ENCODE results near the gene FLRT1.
"Not testable (repeated sequence)": the region's sequence is repeated elsewhere in the genome, so short reads cannot be mapped to it uniquely, and the experiment has no call there.

Gene FLRT1

DNA sequence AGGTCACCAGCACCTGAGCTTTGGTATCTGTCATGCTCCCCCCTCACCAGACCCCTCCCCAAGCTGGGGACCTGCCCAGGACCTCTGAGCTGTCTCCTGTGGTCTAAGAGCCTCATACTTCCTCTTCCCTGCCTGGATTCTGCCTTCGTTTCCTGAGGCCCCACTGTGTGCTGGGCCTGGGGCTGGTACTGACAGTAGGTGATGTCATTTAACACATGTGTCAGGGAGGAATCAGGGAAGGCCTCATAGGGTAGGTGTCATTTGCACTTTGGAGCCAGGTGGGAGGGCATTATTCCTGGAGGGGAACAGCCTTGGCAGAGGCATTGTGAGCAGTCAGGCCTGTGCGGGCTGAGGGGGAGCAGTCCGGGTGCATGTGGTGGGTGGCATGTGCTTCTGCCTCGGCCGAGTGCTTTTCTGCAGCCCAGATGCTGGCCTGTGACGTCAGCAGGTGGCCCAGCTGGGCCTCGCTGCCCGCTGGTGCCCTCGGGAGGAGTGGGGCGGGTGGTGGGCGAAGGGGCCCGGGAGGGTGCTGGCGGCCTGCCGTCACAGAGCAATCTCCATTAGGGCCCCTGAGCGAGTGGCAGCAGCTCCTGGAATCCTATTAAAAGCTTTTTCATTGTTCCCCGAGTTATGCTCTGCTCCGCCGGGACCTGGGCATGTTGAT, 9.1 kb downstream of the FLRT1 start:
- Histone ChIP-seq H3K9me3 (no peaks in the 10 kb centered on the region), H3K27me3 (no peaks in the 10 kb centered on the region), H3K4me1 (no peaks in the 10 kb centered on the region), H3K36me3 (no peaks in the 10 kb centered on the region), H3K4me3 (ENCODE audit: low read depth, low read length) (no peak overlapping the region)
- TF ChIP-seq, protein P1, sequence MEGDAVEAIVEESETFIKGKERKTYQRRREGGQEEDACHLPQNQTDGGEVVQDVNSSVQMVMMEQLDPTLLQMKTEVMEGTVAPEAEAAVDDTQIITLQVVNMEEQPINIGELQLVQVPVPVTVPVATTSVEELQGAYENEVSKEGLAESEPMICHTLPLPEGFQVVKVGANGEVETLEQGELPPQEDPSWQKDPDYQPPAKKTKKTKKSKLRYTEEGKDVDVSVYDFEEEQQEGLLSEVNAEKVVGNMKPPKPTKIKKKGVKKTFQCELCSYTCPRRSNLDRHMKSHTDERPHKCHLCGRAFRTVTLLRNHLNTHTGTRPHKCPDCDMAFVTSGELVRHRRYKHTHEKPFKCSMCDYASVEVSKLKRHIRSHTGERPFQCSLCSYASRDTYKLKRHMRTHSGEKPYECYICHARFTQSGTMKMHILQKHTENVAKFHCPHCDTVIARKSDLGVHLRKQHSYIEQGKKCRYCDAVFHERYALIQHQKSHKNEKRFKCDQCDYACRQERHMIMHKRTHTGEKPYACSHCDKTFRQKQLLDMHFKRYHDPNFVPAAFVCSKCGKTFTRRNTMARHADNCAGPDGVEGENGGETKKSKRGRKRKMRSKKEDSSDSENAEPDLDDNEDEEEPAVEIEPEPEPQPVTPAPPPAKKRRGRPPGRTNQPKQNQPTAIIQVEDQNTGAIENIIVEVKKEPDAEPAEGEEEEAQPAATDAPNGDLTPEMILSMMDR (IDR thresholded peaks at IDR 0.05; ENCODE audit: low read depth, low read length), result no peak
- peak; percentile 53 for DNase-seq

DNA sequence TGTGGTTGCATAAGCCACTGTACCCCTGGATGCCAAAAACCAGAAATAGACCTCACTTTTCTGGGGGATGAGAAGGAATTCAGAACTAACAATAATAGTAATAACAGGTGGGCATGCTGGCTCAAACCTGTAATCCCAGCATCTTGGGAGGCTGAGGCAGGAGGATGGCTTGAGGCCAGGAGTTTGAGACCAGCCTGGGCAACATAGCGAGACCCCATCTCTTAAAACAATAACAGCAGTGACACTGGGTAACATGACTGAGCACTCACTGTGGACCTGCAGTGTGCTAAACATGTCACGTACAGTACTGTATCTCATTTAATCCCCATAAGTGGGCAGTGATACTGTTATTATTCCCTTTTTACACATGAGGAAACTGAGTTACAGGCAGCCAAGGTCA, 10.0 kb downstream of the FLRT1 start:
- Histone ChIP-seq H3K9me3 (no peaks in the 10 kb centered on the region), H3K27me3 (no peaks in the 10 kb centered on the region), H3K4me1 (no peaks in the 10 kb centered on the region), H3K4me3 (ENCODE audit: low read depth, low read length) (no peak overlapping the region), H3K36me3 (no peaks in the 10 kb centered on the region)
- TF ChIP-seq, protein P1 (IDR thresholded peaks at IDR 0.05; ENCODE audit: low read depth, low read length), result no peak
- no peak for DNase-seq

DNA sequence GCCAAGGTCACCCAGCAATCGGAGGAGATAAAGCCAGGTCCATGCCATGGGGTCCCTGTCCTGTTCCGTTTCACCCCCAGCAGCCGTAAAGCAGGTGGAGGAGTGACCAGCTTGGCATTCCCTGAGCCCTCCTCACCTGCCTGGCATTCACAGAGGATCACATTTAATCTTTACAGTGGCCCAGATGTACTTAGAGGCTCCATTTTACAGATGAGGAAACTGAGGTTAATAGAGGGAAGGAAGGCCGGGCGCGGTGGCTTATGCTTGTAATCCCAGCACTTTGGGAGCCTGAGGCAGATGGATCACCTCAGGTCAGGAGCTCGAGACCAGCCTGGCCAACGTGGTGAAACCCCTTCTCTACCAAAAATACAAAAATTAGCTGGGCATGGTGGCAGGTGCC, 11.6 kb downstream of the FLRT1 start:
- H3K4me3 ChIP-seq (ENCODE audit: low read depth, low read length); H3K27me3 ChIP-seq; H3K9me3 ChIP-seq; H3K36me3 ChIP-seq; H3K4me1 ChIP-seq; DNase-seq: not testable (repeated sequence)

DNA sequence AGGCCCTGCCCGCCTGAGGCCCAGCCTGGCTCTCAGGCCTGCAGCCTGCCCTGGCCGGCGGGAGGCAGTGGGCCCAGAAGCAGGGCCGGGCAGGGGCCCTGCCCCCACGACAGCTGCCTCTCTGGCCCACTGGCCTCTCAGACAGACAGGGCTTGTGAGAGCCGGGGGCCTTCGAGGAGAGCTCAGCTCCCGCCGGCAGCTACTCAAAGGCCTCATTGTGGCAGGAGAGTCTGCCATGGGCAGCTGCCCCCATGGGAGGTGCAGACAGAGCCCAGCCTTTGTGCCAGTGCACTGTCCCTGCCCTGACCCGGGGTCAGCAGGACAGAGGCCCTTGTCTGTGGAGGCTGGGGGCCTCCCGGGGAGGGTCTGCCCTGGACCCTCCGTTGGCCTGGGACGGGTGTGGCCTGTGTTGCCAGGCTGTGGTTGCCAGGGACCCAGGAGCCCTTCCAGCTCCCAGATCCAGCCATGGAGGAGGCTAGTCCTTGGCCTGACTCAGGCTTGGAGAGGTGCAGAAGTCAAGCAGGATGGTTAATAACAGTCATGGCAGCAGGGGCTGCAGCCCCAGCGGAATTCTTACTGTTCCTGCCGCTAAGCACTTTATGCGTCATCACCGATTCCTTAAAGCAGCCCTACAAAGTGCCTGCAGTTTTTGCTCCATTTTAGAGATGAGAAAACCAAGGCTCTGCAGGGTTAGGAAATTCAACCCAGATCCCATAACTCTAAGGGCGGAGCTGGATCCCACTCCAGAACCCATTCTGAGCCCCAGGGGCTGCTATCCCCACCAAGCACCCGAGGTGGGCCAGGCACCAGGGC, 12.5 kb downstream of the FLRT1 start:
- H3K36me3 ChIP-seq, result no peaks in the 10 kb centered on the region
- H3K4me1 ChIP-seq, result no peaks in the 10 kb centered on the region; the same call in 1 of the 2 replicates
- H3K4me3 ChIP-seq (ENCODE audit: low read depth, low read length), result no peak overlapping the region
- no peaks in the 10 kb centered on the region for H3K9me3 ChIP-seq
- TF ChIP-seq, protein P1 (IDR thresholded peaks at IDR 0.05; ENCODE audit: low read depth, low read length), result no peak
- DNase-seq, result no peak
- no peaks in the 10 kb centered on the region for H3K27me3 ChIP-seq

DNA sequence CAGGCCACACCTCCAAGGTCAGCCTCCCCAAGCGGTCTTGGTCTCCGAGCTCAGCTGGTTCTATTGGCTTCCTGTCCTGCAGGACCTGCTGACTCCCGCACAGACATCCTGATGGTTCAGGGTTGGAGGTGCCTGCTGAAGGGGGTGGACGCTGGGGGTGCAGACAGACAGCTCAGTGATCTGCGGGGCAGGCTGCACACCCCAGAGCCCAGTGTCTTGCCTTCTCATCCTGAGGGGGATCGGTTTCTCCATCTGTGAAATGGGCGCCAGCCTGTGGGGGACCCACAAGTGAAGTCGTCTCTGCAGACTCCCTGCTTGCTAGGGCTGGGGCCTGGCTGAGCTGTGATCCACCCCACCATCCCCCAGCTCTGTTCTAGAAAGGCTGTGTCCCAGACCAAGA, 13.8 kb downstream of the FLRT1 start:
- H3K27me3 ChIP-seq, result no peaks in the 10 kb centered on the region
- H3K4me3 ChIP-seq (ENCODE audit: low read depth, low read length), result no peak overlapping the region
- no peaks in the 10 kb centered on the region for H3K9me3 ChIP-seq
- TF ChIP-seq, protein P1 (IDR thresholded peaks at IDR 0.05; ENCODE audit: low read depth, low read length), result no peak
- no peaks in the 10 kb centered on the region for H3K36me3 ChIP-seq
- H3K4me1 ChIP-seq, result no peaks in the 10 kb centered on the region; the same call in 1 of the 2 replicates
- no peak for DNase-seq

DNA sequence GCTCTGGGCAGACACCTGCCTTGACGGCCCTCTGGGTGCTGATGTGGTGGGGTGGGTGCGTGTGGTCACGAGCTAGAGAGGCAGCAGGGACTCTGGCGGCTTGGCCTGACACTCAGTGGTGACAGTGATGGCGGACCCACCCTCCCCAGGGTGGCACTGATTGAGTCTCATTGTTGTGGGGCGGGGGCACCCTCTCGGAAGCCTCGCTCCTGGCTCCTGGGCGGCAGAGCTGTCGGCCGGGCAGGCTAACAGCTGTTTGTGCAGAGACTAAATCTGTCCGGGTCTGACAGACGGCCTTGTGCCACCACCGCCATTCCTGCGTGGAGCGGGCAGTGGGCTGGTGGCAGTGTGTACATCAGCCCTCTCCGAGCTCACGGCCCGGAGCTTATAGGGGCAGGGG, 15.6 kb downstream of the FLRT1 start:
- no peak overlapping the region for H3K4me3 ChIP-seq (ENCODE audit: low read depth, low read length)
- DNase-seq, result no peak
- no peaks in the 10 kb centered on the region for H3K9me3 ChIP-seq
- peaks cover 12% of the 10 kb centered on the region for H3K4me1 ChIP-seq
- H3K27me3 ChIP-seq, result no peaks in the 10 kb centered on the region
- H3K36me3 ChIP-seq, result no peaks in the 10 kb centered on the region
- TF ChIP-seq, protein P1 (IDR thresholded peaks at IDR 0.05; ENCODE audit: low read depth, low read length), result no peak
